ENCODE data around the gene DNAH8.
"Not testable (repeated sequence)": the region's sequence is repeated elsewhere in the genome, so short reads cannot be mapped to it uniquely, and the experiment has no call there.

DNAH8 gene

GRCh38 chr6:38836585-38836984 is 121.5 kb downstream of the DNAH8 start:
- no peak for DNase-seq (ENCODE audit: low read depth in 2 of 2, low spot score in 1 of 2)

- no peak for DNase-seq (ENCODE audit: low read depth in 2 of 2, low spot score in 1 of 2)
Observed at GRCh38 chr6:38837101-38837500, 122.0 kb downstream of the DNAH8 start.

GRCh38 chr6:38843798-38844197 is 128.7 kb downstream of the DNAH8 start:
- DNase-seq (ENCODE audit: low read depth in 2 of 2, low spot score in 1 of 2): no peak

GRCh38 chr6:38845931-38846330 is 130.8 kb downstream of the DNAH8 start:
- no peak for DNase-seq (ENCODE audit: low read depth in 2 of 2, low spot score in 1 of 2)

GRCh38 chr6:38846361-38846760 is 131.2 kb downstream of the DNAH8 start:
- DNase-seq (ENCODE audit: low read depth in 2 of 2, low spot score in 1 of 2): no peak

- no peak for DNase-seq (ENCODE audit: low read depth in 2 of 2, low spot score in 1 of 2)
Observed at GRCh38 chr6:38846844-38847243, 131.7 kb downstream of the DNAH8 start.

GRCh38 chr6:38847497-38847896 is 132.4 kb downstream of the DNAH8 start:
- no peak for DNase-seq (ENCODE audit: low read depth in 2 of 2, low spot score in 1 of 2)

GRCh38 chr6:38848760-38849159 is 133.6 kb downstream of the DNAH8 start:
- no peak for DNase-seq (ENCODE audit: low read depth in 2 of 2, low spot score in 1 of 2)

- DNase-seq (ENCODE audit: low read depth in 2 of 2, low spot score in 1 of 2): no peak
Observed at GRCh38 chr6:38852215-38852614, 137.1 kb downstream of the DNAH8 start.

- DNase-seq (ENCODE audit: low read depth in 2 of 2, low spot score in 1 of 2): no peak
Observed at GRCh38 chr6:38853236-38853635, 138.1 kb downstream of the DNAH8 start.

GRCh38 chr6:38856492-38856891 is 141.4 kb downstream of the DNAH8 start:
- DNase-seq (ENCODE audit: low read depth in 2 of 2, low spot score in 1 of 2): no peak

GRCh38 chr6:38857815-38858214 is 142.7 kb downstream of the DNAH8 start:
- no peak for DNase-seq (ENCODE audit: low read depth in 2 of 2, low spot score in 1 of 2)

- no peak for DNase-seq (ENCODE audit: low read depth in 2 of 2, low spot score in 1 of 2)
Observed at GRCh38 chr6:38860041-38860440, 144.9 kb downstream of the DNAH8 start.

- no peak for DNase-seq (ENCODE audit: low read depth in 2 of 2, low spot score in 1 of 2)
Observed at GRCh38 chr6:38861926-38862401, 146.9 kb downstream of the DNAH8 start.

- no peak for DNase-seq (ENCODE audit: low read depth in 2 of 2, low spot score in 1 of 2)
Observed at GRCh38 chr6:38865521-38866174, 150.5 kb downstream of the DNAH8 start.

- DNase-seq (ENCODE audit: low read depth in 2 of 2, low spot score in 1 of 2): no peak
Observed at GRCh38 chr6:38867726-38868125, 152.6 kb downstream of the DNAH8 start.

- DNase-seq (ENCODE audit: low read depth in 2 of 2, low spot score in 1 of 2): peak in 1 of 2 donors; percentile 23
Observed at GRCh38 chr6:38871741-38872568, 156.8 kb downstream of the DNAH8 start.

GRCh38 chr6:38873001-38873400 is 157.9 kb downstream of the DNAH8 start:
- DNase-seq (ENCODE audit: low read depth in 2 of 2, low spot score in 1 of 2): no peak

- DNase-seq (ENCODE audit: low read depth in 2 of 2, low spot score in 1 of 2): not testable (repeated sequence)
Observed at GRCh38 chr6:38873816-38874215, 158.7 kb downstream of the DNAH8 start.

- DNase-seq (ENCODE audit: low read depth in 2 of 2, low spot score in 1 of 2): no peak
Observed at GRCh38 chr6:38876475-38876874, 161.4 kb downstream of the DNAH8 start.

- no peak for DNase-seq (ENCODE audit: low read depth in 2 of 2, low spot score in 1 of 2)
Observed at GRCh38 chr6:38877721-38878120, 162.6 kb downstream of the DNAH8 start.

GRCh38 chr6:38882157-38882556 is 167.0 kb downstream of the DNAH8 start:
- no peak for DNase-seq (ENCODE audit: low read depth in 2 of 2, low spot score in 1 of 2)

All from stimulated activated CD8-positive, alpha-beta memory T cell treated with anti-CD3 and anti-CD28 coated beads, Interleukin-4, amount 100 ng/mL, for 4 hours (primary cell).